Measurements from ENCODE around the gene KNTC1. TPM values are rescaled to one million over a fixed set of nuclear protein-coding genes. Genes with fewer than 3 reads are reported as not detected.

Gene KNTC1
- total and polyA plus RNA-seq, 2 of the 8 experiments (the other 6 are each of a cell fraction or from before 2014, with no cell fraction given): 52.7 to 80.2 TPM

GRCh38 chr12:122604993-122605392 is 77.9 kb downstream of the KNTC1 start:
- WGBS, 2 experiments (ENCODE audit: extremely low coverage in 1 of 2, insufficient coverage in 1 of 2, insufficient read length in 1 of 2, insufficient replicate concordance in 2 of 2, low coverage in 1 of 2, low lambda C conversion rate in 2 of 2, missing lambda C conversion rate in 1 of 2): 95% methylated on average over 4 of the region's 4 CpGs; no CpG with 5 or more reads in 1 of the 2 experiments
- DNase-seq (ENCODE audit: low read depth in 1 of 2, low spot score in 2 of 2): no peak
- POLR2A ChIA-PET (ENCODE audit: partially characterized antibody): interaction anchor here (1.9 kb wide), 1 partner anchor 78 kb away, joined by 5 read pairs; the partner anchor contains the start of genes KNTC1 and RSRC2
- Histone ChIP-seq H3K79me1 (ENCODE audit: low read depth, low read length) (no peaks in the 10 kb centered on the region), H2AK5ac (ENCODE audit: low read depth, low read length) (no peak overlapping the region), H3K4me2 (ENCODE audit: insufficient read depth in 1 of 2, low read depth in 2 of 2, low read length in 2 of 2) (no peak overlapping the region), H4K8ac (ENCODE audit: extremely low read depth, insufficient read depth, low read length) (no peak overlapping the region), H3K18ac (ENCODE audit: extremely low read depth, low read length) (no peak overlapping the region), H2BK120ac (replicated peaks; ENCODE audit: low read depth, low read length) (no peak overlapping the region), H3K27me3 (replicated peaks in 1 of 4; ENCODE audit: control insufficient read depth in 3 of 4, extremely low read depth in 1 of 4, insufficient read depth in 3 of 4, low read length in 3 of 4) (no peaks in the 10 kb centered on the region), H4K91ac (replicated peaks; ENCODE audit: insufficient read length, low read length) (no peak overlapping the region), H3K14ac (ENCODE audit: insufficient read length) (no peak overlapping the region), H3K23ac (ENCODE audit: insufficient read length) (no peak overlapping the region), H4K20me1 (replicated peaks in 1 of 2; ENCODE audit: control insufficient read depth in 1 of 2, insufficient read depth in 2 of 2, low read length in 2 of 2) (no peaks in the 10 kb centered on the region), H3K23me2 (ENCODE audit: low read depth, low read length) (no peaks in the 10 kb centered on the region), H3K4me3 (ENCODE audit: extremely low read depth in 1 of 4, insufficient read depth in 2 of 4, low read depth in 3 of 4, low read length in 4 of 4) (no peak overlapping the region), H2BK15ac (ENCODE audit: low read length) (no peak overlapping the region), H3K4me1 (replicated peaks in 1 of 4; ENCODE audit: control insufficient read depth in 3 of 4, insufficient read depth in 4 of 4, low read length in 3 of 4) (no peaks in the 10 kb centered on the region), H3K9ac (replicated peaks in 1 of 4; ENCODE audit: extremely low read depth in 1 of 4, low read depth in 3 of 4, low read length in 3 of 4) (no peak overlapping the region), H2AFZ (ENCODE audit: low read length) (no peak overlapping the region), H3K27ac (ENCODE audit: low read depth, low read length) (no peak overlapping the region), H3K36me3 (ENCODE audit: control insufficient read depth in 2 of 4, insufficient read depth in 4 of 4, low read length in 3 of 4) (peaks cover 13 to 50% (median 41%) of the 10 kb centered on the region in 4 experiments), H4K5ac (ENCODE audit: insufficient read length, low read depth, low read length) (no peak overlapping the region), H3K4ac (replicated peaks; ENCODE audit: insufficient read length, low read depth, low read length) (no peak overlapping the region), H2BK12ac (ENCODE audit: low read depth, low read length) (no peak overlapping the region), H3K56ac (replicated peaks; ENCODE audit: insufficient read length, low read depth, low read length) (no peak overlapping the region), H2BK5ac (ENCODE audit: low read depth, low read length) (no peak overlapping the region), H3K9me3 (ENCODE audit: insufficient read depth in 2 of 2, low read depth in 1 of 2, low read length in 1 of 2) (no peaks in the 10 kb centered on the region), H2BK20ac (ENCODE audit: low read length) (no peak overlapping the region), H3K79me2 (ENCODE audit: control insufficient read depth in 1 of 2, insufficient read depth in 2 of 2, low read length in 2 of 2) (no peaks in the 10 kb centered on the region)
- CTCF ChIA-PET (ENCODE audit: partially characterized antibody): interaction anchor here (0.6 kb wide), 1 partner anchor 628 kb away, joined by 3 read pairs; the partner anchor contains the start of gene MTRFR
- no peak for FAIRE-seq
- TF ChIP-seq RXRA (IDR thresholded peaks at IDR 0.05; ENCODE audit: insufficient read depth, low read depth, low read length) (no peak), BRCA1 (IDR thresholded peaks at IDR 0.05; ENCODE audit: low read depth, low read length) (no peak), SP2 (IDR thresholded peaks at IDR 0.05; ENCODE audit: low read length) (no peak), BCL11A (IDR thresholded peaks at IDR 0.05; ENCODE audit: low read depth in 2 of 2, low read length in 2 of 2) (no peak), TAF7 (optimal IDR thresholded peaks at IDR 0.05; ENCODE audit: borderline replicate concordance, low read depth, low read length) (no peak), FOSL1 (IDR thresholded peaks at IDR 0.05; ENCODE audit: insufficient read depth, low read depth, low read length) (no peak), CHD1 (IDR thresholded peaks at IDR 0.05; ENCODE audit: low read depth, low read length) (no peak), POLR2AphosphoS5 (IDR thresholded peaks at IDR 0.05; ENCODE audit: low read depth, low read length) (no peak), TBP (IDR thresholded peaks at IDR 0.05; ENCODE audit: low read depth, low read length) (no peak), CTCF (IDR thresholded peaks at IDR 0.05; ENCODE audit: control extremely low read depth in 1 of 3, insufficient read depth in 1 of 3, low read depth in 1 of 3, low read length in 3 of 3) (no peak), CTBP2 (IDR thresholded peaks at IDR 0.05; ENCODE audit: borderline replicate concordance, insufficient read depth, insufficient read length, low read length) (no peak), RBBP5 (IDR thresholded peaks at IDR 0.05; ENCODE audit: borderline replicate concordance, low read depth, low read length) (no peak)
